ENCODE measurements around the gene FAS.

FAS gene

GRCh38 chr10:88971221-88972061 lies 19.2 kb upstream of the FAS start:
- DNase-seq = no peak

- DNase-seq = no peak
Observed at GRCh38 chr10:88974012-88974411, 16.6 kb upstream of the FAS start.

- no peak for DNase-seq
Observed at GRCh38 chr10:88974446-88975376, 15.9 kb upstream of the FAS start.

- DNase-seq = no peak
Observed at GRCh38 chr10:88975377-88975720, 15.2 kb upstream of the FAS start.

- DNase-seq = no peak
Observed at GRCh38 chr10:88978463-88978862, 12.1 kb upstream of the FAS start.

- DNase-seq = no peak
Observed at GRCh38 chr10:88979153-88979562, 11.4 kb upstream of the FAS start.

- DNase-seq = no peak
Observed at GRCh38 chr10:88979603-88980002, 11.0 kb upstream of the FAS start.

GRCh38 chr10:88980247-88980646 lies 10.4 kb upstream of the FAS start:
- DNase-seq = no peak

- no peak for DNase-seq
Observed at GRCh38 chr10:88980800-88981199, 9.8 kb upstream of the FAS start.

- DNase-seq = no peak
Observed at GRCh38 chr10:88981435-88981834, 9.2 kb upstream of the FAS start.

- no peak for DNase-seq
Observed at GRCh38 chr10:88982366-88982765, 8.2 kb upstream of the FAS start.

- no peak for DNase-seq
Observed at GRCh38 chr10:88983206-88983605, 7.4 kb upstream of the FAS start.

- DNase-seq = no peak
Observed at GRCh38 chr10:88983939-88984338, 6.7 kb upstream of the FAS start.

- no peak for DNase-seq
Observed at GRCh38 chr10:88984525-88984924, 6.1 kb upstream of the FAS start.

- DNase-seq = no peak
Observed at GRCh38 chr10:88986549-88987242, 3.9 kb upstream of the FAS start.

GRCh38 chr10:88987243-88987725 lies 3.3 kb upstream of the FAS start:
- no peak for DNase-seq

GRCh38 chr10:88987840-88988239 lies 2.8 kb upstream of the FAS start:
- DNase-seq = no peak

GRCh38 chr10:88989423-88989822 lies 1.2 kb upstream of the FAS start:
- DNase-seq = no peak

- no peak for DNase-seq
Observed at GRCh38 chr10:88989824-88990383, 694 bp upstream of the FAS start.

- no peak for DNase-seq
Observed at GRCh38 chr10:88991161-88991898, 732 bp downstream of the FAS start.

GRCh38 chr10:88991899-88992320 lies 1.3 kb downstream of the FAS start:
- no peak for DNase-seq

- no peak for DNase-seq
Observed at GRCh38 chr10:88992921-88993524, 2.4 kb downstream of the FAS start.

All from NCI-H2029 treated with DMSO at 0.1 percent for 48 hours (cell line).